ENCODE measurements around the gene ARHGAP8. TPM values are rescaled to one million over a fixed set of nuclear protein-coding genes. Genes with fewer than 3 reads are reported as not detected.

The ARHGAP8 gene
- total RNA-seq, 1 donor from 2014 or later = 2.8 TPM

GRCh38 chr22:44862981-44863860 lies 110.8 kb downstream of the ARHGAP8 start:
- DNase-seq (ENCODE audit: low read depth) (no peak), FAIRE-seq (no peak)
- Histone ChIP-seq H3K79me2 (ENCODE audit: insufficient read depth, low read length) (no peaks in the 10 kb centered on the region), H3K4me3 (ENCODE audit: insufficient read depth, low read depth, low read length) (no peak overlapping the region), H3K9me3 (ENCODE audit: insufficient read depth, low read depth, low read length) (no peaks in the 10 kb centered on the region), H3K27me3 (ENCODE audit: insufficient read depth, low read length) (no peaks in the 10 kb centered on the region), H3K4me1 (ENCODE audit: insufficient read depth, low read length) (no peaks in the 10 kb centered on the region), H3K9ac (ENCODE audit: low read length) (no peak overlapping the region), H2AFZ (ENCODE audit: low read depth, low read length) (no peak overlapping the region), H3K36me3 (ENCODE audit: insufficient read depth, low read length) (no peaks in the 10 kb centered on the region), H4K20me1 (ENCODE audit: insufficient read depth, low read length) (no peaks in the 10 kb centered on the region), H3K27ac (ENCODE audit: low read depth, low read length) (no peak overlapping the region), H3K4me2 (ENCODE audit: low read length) (no peak overlapping the region)
- Mint-ChIP-seq H3K36me3 (ENCODE audit: low read depth, unreplicated experiment) (peaks cover 5% of the 10 kb centered on the region), H3K4me1 (ENCODE audit: low read depth, unreplicated experiment) (peaks cover 1% of the 10 kb centered on the region), H3K4me3 (ENCODE audit: unreplicated experiment) (no peak overlapping the region), H3K27me3 (ENCODE audit: low read depth, unreplicated experiment) (no peaks in the 10 kb centered on the region), H3K27ac (ENCODE audit: unreplicated experiment) (no peak overlapping the region), H3K9me3 (ENCODE audit: unreplicated experiment) (no peaks in the 10 kb centered on the region)
- TF ChIP-seq EZH2 (IDR thresholded peaks at IDR 0.05; ENCODE audit: insufficient read depth, low read length) (no peak), CTCF (IDR thresholded peaks at IDR 0.05; ENCODE audit: insufficient read depth, low read depth, low read length) (no peak)

GRCh38 chr22:44865193-44866057 lies 113.0 kb downstream of the ARHGAP8 start:
- no peak overlapping the region for H2AFZ ChIP-seq (ENCODE audit: low read depth, low read length)
- no peaks in the 10 kb centered on the region for H3K79me2 ChIP-seq (ENCODE audit: insufficient read depth, low read length)
- H3K9me3 Mint-ChIP-seq (ENCODE audit: unreplicated experiment) = no peaks in the 10 kb centered on the region
- no peaks in the 10 kb centered on the region for H4K20me1 ChIP-seq (ENCODE audit: insufficient read depth, low read length)
- H3K4me3 Mint-ChIP-seq (ENCODE audit: unreplicated experiment) = no peak overlapping the region
- no peak overlapping the region for H3K27ac Mint-ChIP-seq (ENCODE audit: unreplicated experiment)
- no peaks in the 10 kb centered on the region for H3K27me3 ChIP-seq (ENCODE audit: insufficient read depth, low read length)
- H3K4me3 ChIP-seq (ENCODE audit: insufficient read depth, low read depth, low read length) = no peak overlapping the region
- FAIRE-seq = no peak
- TF ChIP-seq CTCF (IDR thresholded peaks at IDR 0.05; ENCODE audit: insufficient read depth, low read depth, low read length) = no peak
- TF ChIP-seq EZH2 (IDR thresholded peaks at IDR 0.05; ENCODE audit: insufficient read depth, low read length) = no peak
- H3K27ac ChIP-seq (ENCODE audit: low read depth, low read length) = no peak overlapping the region
- H3K4me2 ChIP-seq (ENCODE audit: low read length) = no peak overlapping the region
- DNase-seq (ENCODE audit: low read depth) = no peak
- no peaks in the 10 kb centered on the region for H3K9me3 ChIP-seq (ENCODE audit: insufficient read depth, low read depth, low read length)
- no peaks in the 10 kb centered on the region for H3K36me3 ChIP-seq (ENCODE audit: insufficient read depth, low read length)
- H3K36me3 Mint-ChIP-seq (ENCODE audit: low read depth, unreplicated experiment) = peaks cover 5% of the 10 kb centered on the region
- H3K9ac ChIP-seq (ENCODE audit: low read length) = no peak overlapping the region
- peaks cover 3% of the 10 kb centered on the region for H3K4me1 ChIP-seq (ENCODE audit: insufficient read depth, low read length)
- peaks cover 2% of the 10 kb centered on the region for H3K4me1 Mint-ChIP-seq (ENCODE audit: low read depth, unreplicated experiment)
- H3K27me3 Mint-ChIP-seq (ENCODE audit: low read depth, unreplicated experiment) = no peaks in the 10 kb centered on the region
